ENCODE measurements around the gene LHFPL2. TPM values are rescaled to one million over a fixed set of nuclear protein-coding genes. Genes with fewer than 3 reads are reported as not detected.
A peak's percentile ranks its signal among the peaks of the same experiment; 100 is the strongest.

The LHFPL2 gene
- total and polyA plus RNA-seq, 2 experiments from 2014 or later = 10.6 to 50.8 TPM

- 0 out of 2 replicates have a peak overlapping the region, but pooled peaks have one; percentile 5 for H3K4me2 ChIP-seq
- Mint-ChIP-seq H3K27me3 (ENCODE audit: insufficient read depth, low read depth, poor library complexity) (peaks cover 9% of the 10 kb centered on the region), H3K36me3 (ENCODE audit: low read depth) (peaks cover 38% of the 10 kb centered on the region), H3K27ac (peak overlapping the region; percentile 49; the same call in 1 of the 2 replicates), H3K4me1 (peaks cover 62% of the 10 kb centered on the region), H3K9me3 (no peaks in the 10 kb centered on the region; the same call in 2 of the 3 replicates), H3K4me3 (no peak overlapping the region)
- H3K27ac ChIP-seq (ENCODE audit: low read depth) = no peak overlapping the region
- DNase-seq (ENCODE audit: low spot score) (no peak), ATAC-seq (no peak)
- no peaks in the 10 kb centered on the region for H3F3A ChIP-seq (replicated peaks; ENCODE audit: low read depth)
- peaks cover 59% of the 10 kb centered on the region for H4K20me1 ChIP-seq (replicated peaks; ENCODE audit: insufficient read depth)
- H3K27me3 ChIP-seq (ENCODE audit: insufficient read depth) = no peaks in the 10 kb centered on the region
- peaks cover 100% of the 10 kb centered on the region for H3K79me2 ChIP-seq (replicated peaks; ENCODE audit: insufficient read depth)
- H2AFZ ChIP-seq = no peak overlapping the region
- TF ChIP-seq CREB1 (CRISPR knock-in tag; IDR thresholded peaks at IDR 0.05; ENCODE audit: low read depth) = no peak
- TF ChIP-seq NANOG (IDR thresholded peaks at IDR 0.05; ENCODE audit: borderline replicate concordance) = no peak
- no peak for TF ChIP-seq ZNF462 (CRISPR knock-in tag; IDR thresholded peaks at IDR 0.05)
- no peak for TF ChIP-seq CTCF (conservative IDR thresholded peaks at IDR 0.05; ENCODE audit: low read depth in 2 of 2)
- TF ChIP-seq STAT1 (IDR thresholded peaks at IDR 0.05; ENCODE audit: unreplicated experiment) = no peak
- TF ChIP-seq ZNF331 (CRISPR knock-in tag; IDR thresholded peaks at IDR 0.05; ENCODE audit: low read depth) = no peak
- no peak for TF ChIP-seq EZH2 (IDR thresholded peaks at IDR 0.05; ENCODE audit: low read depth, unreplicated experiment)
- H3K4me1 ChIP-seq (ENCODE audit: insufficient read depth) = peaks cover 41% of the 10 kb centered on the region
- H3K36me3 ChIP-seq (ENCODE audit: insufficient read depth) = peaks cover 7% of the 10 kb centered on the region
- H3K4me3 ChIP-seq = no peak overlapping the region
- no peaks in the 10 kb centered on the region for H3K9me2 ChIP-seq (ENCODE audit: insufficient read depth)
These were observed 7.7 kb downstream of the LHFPL2 start for GRCh38 chr5:78640662-78641474.
